B cell (primary cell): ENCODE results near the gene MCRS1. TPM values are rescaled to one million over a fixed set of nuclear protein-coding genes. Genes with fewer than 3 reads are reported as not detected.

Source experiments
- ATAC-seq: fragments of 200-7000 bp; cut with Tn5 transposase; one replicate; pipeline ENCODE4 v1.10.0; 2021; ENCODE audit warnings: low read depth, mild to moderate bottlenecking, moderate number of reproducible peaks, moderate library complexity
- CTCF ChIA-PET: fragments of 350-600 bp; sonication (Branson Sonifier 250); formaldehyde crosslinking; loops from one replicate; lab custom pipeline; 2021; ENCODE audit warnings: antibody characterized with exemption, inconsistent platforms; lab: Charles Lee
- POLR2A ChIA-PET: fragments of 350-600 bp; sonication (Branson Sonifier 250); formaldehyde crosslinking; loops from one replicate; lab custom pipeline; 2021; ENCODE audit warnings: antibody characterized with exemption; lab: Charles Lee
- DNase-seq: peaks from one replicate; pipeline ENCODE4 v3.0.0; 2013
- H2AFZ ChIP-seq: 2 replicates; pipeline ENCODE4 v1.6.1; 2012; ENCODE audit warnings: mild to moderate bottlenecking, low read depth, low read length; ENCODE audit not compliant: insufficient read depth, poor library complexity, severe bottlenecking
- H3K27ac ChIP-seq, 2 donors: 1 replicate in 1 of 2; 2 replicates in 1 of 2; pipeline ENCODE4 v1.5.1; 2012 to 2013; ENCODE audit warnings: low read length in 2 of 2, mild to moderate bottlenecking in 2 of 2, moderate library complexity in 1 of 2
- H3K27me3 ChIP-seq, 4 experiments: fragments of 200-600 bp in 1 of 4; sonication (generic) in 1 of 4; replicated peaks in 1 of 4; 1 replicate in 2 of 4; 2 replicates in 2 of 4; pipeline versions ENCODE4 v1.6.1 to v1.7.0; 2013 to 2016; ENCODE audit warnings: low read length in 3 of 4, mild to moderate bottlenecking in 2 of 4, mixed read lengths in 1 of 4, moderate library complexity in 1 of 4; ENCODE audit not compliant: insufficient read depth in 4 of 4, control insufficient read depth in 3 of 4; ENCODE audit errors: control extremely low read depth in 1 of 4
- H3K36me3 ChIP-seq, 2 experiments: replicated peaks in 1 of 2; 1 replicate in 1 of 2; 2 replicates in 1 of 2; pipeline versions ENCODE4 v1.6.1 to v1.7.1; 2013; ENCODE audit warnings: low read length in 1 of 2; ENCODE audit not compliant: insufficient read depth in 2 of 2, control insufficient read depth in 1 of 2; ENCODE audit errors: control extremely low read depth in 1 of 2, extremely low read depth in 1 of 2
- H3K4me1 ChIP-seq, 2 donors: fragments of 200-600 bp in 1 of 2; sonication (generic) in 1 of 2; 1 replicate in 1 of 2; 2 replicates in 1 of 2; pipeline versions ENCODE4 v1.5.1 to v1.6.1; 2013 to 2017; ENCODE audit warnings: low read length in 2 of 2; ENCODE audit not compliant: control insufficient read depth in 2 of 2, insufficient read depth in 2 of 2
- H3K4me2 ChIP-seq: replicated peaks from 2 replicates; pipeline ENCODE3; 2012; ENCODE audit warnings: mild to moderate bottlenecking, low read depth, low read length; ENCODE audit not compliant: poor library complexity, severe bottlenecking
- H3K4me3 ChIP-seq, 5 experiments: fragments of 200-600 bp in 1 of 5; sonication (generic) in 1 of 5; 1 replicate in 3 of 5; 2 replicates in 2 of 5; pipeline versions ENCODE4 v1.5.1 to v1.7.0; 2011 to 2016; ENCODE audit warnings: low read length in 4 of 5, mild to moderate bottlenecking in 4 of 5, low read depth in 2 of 5, control low read depth in 1 of 5, moderate library complexity in 1 of 5; ENCODE audit not compliant: insufficient read depth in 1 of 5; ENCODE audit errors: control extremely low read depth in 1 of 5, extremely low read depth in 1 of 5
- H3K79me2 ChIP-seq: fragments of 200-600 bp; sonication (generic); one replicate; pipeline ENCODE4 v1.6.0; 2016; ENCODE audit warnings: low read length; ENCODE audit not compliant: control insufficient read depth, insufficient read depth
- H3K9ac ChIP-seq: fragments of 200-600 bp; sonication (generic); 2 replicates; pipeline ENCODE4 v1.6.1; 2017; ENCODE audit warnings: mild to moderate bottlenecking, low read length, moderate library complexity
- H3K9me3 ChIP-seq, 3 donors: one replicate each; pipeline versions ENCODE4 v1.6.1 to v1.7.1; 2013; ENCODE audit warnings: low read length in 2 of 3; ENCODE audit not compliant: control insufficient read depth in 2 of 3, insufficient read depth in 1 of 3; ENCODE audit errors: control extremely low read depth in 1 of 3
- H4K20me1 ChIP-seq: 2 replicates; pipeline ENCODE4 v1.6.0; 2012; ENCODE audit warnings: mild to moderate bottlenecking, low read length; ENCODE audit not compliant: insufficient read depth, control insufficient read depth, poor library complexity, severe bottlenecking
- H3K27ac Mint-ChIP-seq: one replicate; pipeline ENCODE4 v1.8.0; 2021; ENCODE audit warnings: mixed read lengths
- H3K27me3 Mint-ChIP-seq: one replicate; pipeline ENCODE4 v1.8.0; 2021; ENCODE audit warnings: mixed read lengths
- H3K4me1 Mint-ChIP-seq: one replicate; pipeline ENCODE4 v1.8.0; 2021; ENCODE audit warnings: mixed read lengths
- H3K4me3 Mint-ChIP-seq: one replicate; pipeline ENCODE4 v1.8.0; 2021; ENCODE audit warnings: mixed read lengths
- H3K9me3 Mint-ChIP-seq: one replicate; pipeline ENCODE4 v1.8.0; 2022; ENCODE audit warnings: mixed read lengths; ENCODE audit not compliant: insufficient read depth
- CTCF ChIP-seq: fragments of 200-600 bp; IDR thresholded peaks from one replicate; pipeline ENCODE4 v1.8.0; 2022; ENCODE audit warnings: antibody characterized with exemption, mild to moderate bottlenecking
- EZH2 ChIP-seq: IDR thresholded peaks from 2 replicates; pipeline ENCODE4 v1.6.1; 2012; ENCODE audit warnings: borderline replicate concordance, low read depth, mild to moderate bottlenecking, moderate library complexity, low read length; ENCODE audit not compliant: insufficient read depth, poor library complexity, severe bottlenecking
- WGBS: methylation state at CpG from one replicate; pipeline ENCODE4 v1.1.5; 2013; ENCODE audit warnings: missing lambda C conversion rate; ENCODE audit not compliant: insufficient coverage; 5-methylcytosine and 5-hydroxymethylcytosine counted together
- intact Hi-C: fragments of 100-400 bp; cut with micrococcal nuclease; formaldehyde crosslinking; loops from one replicate; pipeline ENCODE4 v1.10.0; 2022
- polyA plus RNA-seq: library from polyadenylated mRNA; depleted of rRNA; stranded (reverse); fragments of >200 nt; gene quantifications from 2 replicates; pipeline ENCODE4 v1.2.3, GENCODE V29; 2012
- total RNA-seq, 2 donors: library from RNA; stranded (reverse); fragments of 120-200 nt in 1 of 2; gene quantifications; 1 replicate in 1 of 2; 2 replicates in 1 of 2; pipeline versions ENCODE4 v1.2.3 to v1.2.4, GENCODE V29; 2013 to 2022

The MCRS1 gene
- total and polyA plus RNA-seq, 2 donors (not counting 1 experiment from before 2014, with no cell fraction given): 81.1 to 107 TPM

GRCh38 chr12:49537231-49537751, 30.7 kb downstream of the MCRS1 start:
- no peak for DNase-seq
- CTCF ChIA-PET: interaction anchor here (1.2 to 2.1 kb wide), 2 partner anchors 179 to 190 kb away, joined by 5 to 6 read pairs; partner anchors contain the start of gene DNAJC22
- H3K36me3 ChIP-seq: no peaks in the 10 kb centered on the region
- H3K4me1 Mint-ChIP-seq: peaks cover 43% of the 10 kb centered on the region
- H3K27ac Mint-ChIP-seq: no peak overlapping the region
- intact Hi-C loops: no loop called here
- no peak overlapping the region for H3K27ac ChIP-seq
- peaks cover 0 to 42% (median 13%) of the 10 kb centered on the region in 4 experiments for H3K27me3 ChIP-seq
- H3K27me3 Mint-ChIP-seq: peaks cover 27% of the 10 kb centered on the region
- peak overlapping the region; percentile 99 for H3K4me2 ChIP-seq
- TF ChIP-seq CTCF (no peak), EZH2 (peak; percentile 27)
- peak overlapping the region; percentile 90 for H3K4me3 Mint-ChIP-seq
- no peaks in the 10 kb centered on the region for H3K79me2 ChIP-seq
- peak overlapping the region; percentile 77 for H2AFZ ChIP-seq
- H3K4me3 ChIP-seq: peak overlapping the region in 4 of 5 experiments; percentile 40 to 76 (median 52)
- H4K20me1 ChIP-seq: no peaks in the 10 kb centered on the region
- no peak for ATAC-seq
- POLR2A ChIA-PET: interaction anchor here (0.7 kb wide), 1 partner anchor 264 kb away, joined by 6 read pairs; no protein-coding TSS in a partner anchor
- peaks cover 0 to 9% (median 0%) of the 10 kb centered on the region in 3 donors for H3K9me3 ChIP-seq
- H3K9ac ChIP-seq: peak overlapping the region; percentile 72
- WGBS: 11% methylated on average over 7 of the region's 13 CpGs
- H3K9me3 Mint-ChIP-seq: no peaks in the 10 kb centered on the region
- H3K4me1 ChIP-seq: peaks cover 33 to 49% of the 10 kb centered on the region in 2 donors

- DNase-seq: peak; percentile 54
- 25% methylated on average over 1 of the region's 3 CpGs for WGBS
Measured at GRCh38 chr12:49536526-49537071, 31.3 kb downstream of the MCRS1 start.

More at GRCh38 chr12:49536526-49537071, 31.3 kb downstream of the MCRS1 start:
- Histone ChIP-seq H3K27ac (no peak overlapping the region), H3K27me3 (peaks cover 0 to 42% (median 13%) of the 10 kb centered on the region in 4 experiments), H3K4me3 (no peak overlapping the region), H3K9ac (no peak overlapping the region), H4K20me1 (no peaks in the 10 kb centered on the region), H3K79me2 (no peaks in the 10 kb centered on the region), H3K36me3 (no peaks in the 10 kb centered on the region), H2AFZ (no peak overlapping the region), H3K4me2 (no peak overlapping the region), H3K4me1 (peaks cover 33 to 44% of the 10 kb centered on the region in 2 donors), H3K9me3 (peaks cover 0 to 9% (median 0%) of the 10 kb centered on the region in 3 donors)
- POLR2A ChIA-PET: interaction anchor here (0.7 kb wide), 1 partner anchor 264 kb away, joined by 6 read pairs; no protein-coding TSS in a partner anchor
- ATAC-seq: no peak
- no peaks in the 10 kb centered on the region for H3K9me3 Mint-ChIP-seq
- intact Hi-C loops: no loop called here
- CTCF ChIA-PET: interaction anchor here (1.1 to 2.6 kb wide), 3 partner anchors 22 to 189 kb away, joined by 6 to 9 read pairs (median 7); partner anchors contain the start of gene DNAJC22
- H3K4me3 Mint-ChIP-seq: peak overlapping the region; percentile 90
- peaks cover 27% of the 10 kb centered on the region for H3K27me3 Mint-ChIP-seq
- TF ChIP-seq EZH2 (no peak), CTCF (no peak)
- H3K4me1 Mint-ChIP-seq: peaks cover 38% of the 10 kb centered on the region
- H3K27ac Mint-ChIP-seq: no peak overlapping the region
